Activated CD4-positive, alpha-beta T cell treated with anti-CD3 and anti-CD28 coated beads, Interleukin-2, amount 50 U/mL, for 16 hours (primary cell): Measurements from ENCODE around the gene SH3PXD2B.

ENCODE experiments used
- DNase-seq: peaks from one replicate; pipeline ENCODE4 v3.0.0-alpha.2; 2020

The SH3PXD2B gene

DNA sequence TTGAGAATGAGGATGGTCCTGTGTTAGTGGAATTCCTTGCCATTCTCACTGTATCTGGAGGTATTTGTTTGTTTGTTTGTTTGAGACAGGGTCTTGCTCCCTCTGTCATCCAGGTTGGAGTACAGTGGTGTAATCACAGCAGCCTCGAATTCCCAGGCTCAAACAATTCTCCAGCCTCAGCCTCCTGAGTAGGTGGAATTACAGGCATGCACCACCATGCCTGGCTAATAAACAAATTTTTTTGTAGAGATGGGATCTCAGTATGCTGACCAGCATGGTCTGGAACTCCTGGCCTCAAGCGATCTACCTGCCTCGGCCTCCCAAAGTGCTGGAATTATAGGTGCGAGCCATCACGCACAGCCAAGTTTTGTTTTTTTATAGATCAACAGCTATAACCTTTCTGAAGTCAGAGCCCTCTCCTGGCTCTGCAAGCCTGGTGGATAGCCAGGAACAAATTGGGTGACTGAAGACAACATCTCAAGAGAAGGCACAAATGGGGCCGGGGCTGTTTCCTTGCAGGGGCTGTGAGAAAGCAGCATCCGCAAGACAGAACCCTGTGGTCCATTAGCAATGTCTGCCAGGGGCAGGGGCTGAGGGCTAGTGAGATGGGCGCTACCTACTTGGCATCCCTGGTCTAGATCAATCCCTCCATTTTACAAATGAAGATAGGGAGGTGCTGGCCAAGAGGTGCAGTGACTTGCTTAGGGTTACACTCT, 18.8 kb downstream of the SH3PXD2B start:
- DNase-seq: no peak

DNA sequence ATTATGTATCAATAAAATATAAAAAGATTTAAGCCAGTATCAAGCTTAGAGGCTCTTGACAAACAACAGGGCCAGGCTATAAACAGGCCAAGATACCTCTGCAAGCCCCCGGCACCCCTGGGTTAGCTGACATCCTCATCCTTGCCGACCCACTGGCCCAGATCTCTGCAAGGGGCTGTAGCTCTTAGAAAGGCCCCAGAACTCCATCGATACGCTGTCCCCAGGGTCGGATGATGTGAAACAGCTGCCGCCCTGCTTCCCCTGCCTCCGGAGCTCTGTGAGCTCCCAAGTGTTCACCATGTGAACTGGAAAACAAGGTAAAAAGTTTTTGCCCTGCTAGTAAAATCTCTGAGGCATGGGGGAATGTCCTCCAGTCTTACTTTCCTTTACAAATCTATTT, 20.1 kb downstream of the SH3PXD2B start:
- DNase-seq: no peak

DNA sequence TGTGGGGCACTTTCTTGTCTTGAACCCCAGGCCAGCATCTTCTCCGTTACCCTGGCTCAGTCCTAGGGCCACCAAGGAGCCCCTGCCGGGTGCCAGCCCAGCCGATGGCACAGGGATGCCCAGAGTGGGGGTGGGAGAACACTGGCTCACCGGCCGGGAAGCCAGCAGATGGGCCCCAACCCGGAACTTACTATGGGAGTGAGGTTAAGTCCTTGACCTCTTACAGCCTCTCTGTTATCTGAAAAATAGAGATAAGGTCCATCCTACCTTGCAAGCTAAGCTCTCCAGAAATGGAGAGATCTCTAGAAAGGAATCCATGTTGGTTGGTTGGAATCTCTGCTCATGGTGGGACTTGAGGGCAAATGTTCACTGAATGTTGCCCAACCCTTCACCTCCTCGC, 20.8 kb downstream of the SH3PXD2B start:
- no peak for DNase-seq

DNA sequence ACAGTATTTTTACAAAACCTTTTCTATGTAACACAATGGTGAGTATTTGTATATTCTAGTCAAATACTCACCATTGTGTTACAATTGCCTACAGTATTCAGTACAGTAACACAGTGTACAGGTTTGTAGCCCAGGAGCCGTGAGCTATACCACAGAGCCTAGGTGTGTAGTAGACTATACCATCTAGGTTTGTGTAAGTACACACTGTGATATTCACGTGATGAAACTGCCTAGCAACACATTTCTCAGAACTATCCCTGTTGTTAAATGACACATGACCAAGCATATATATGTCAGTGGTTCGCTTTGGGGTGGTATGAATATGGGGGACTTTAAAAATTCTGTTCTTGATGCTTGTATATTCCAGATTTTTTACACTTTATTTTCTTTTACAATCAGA, 21.3 kb downstream of the SH3PXD2B start:
- no peak for DNase-seq

DNA sequence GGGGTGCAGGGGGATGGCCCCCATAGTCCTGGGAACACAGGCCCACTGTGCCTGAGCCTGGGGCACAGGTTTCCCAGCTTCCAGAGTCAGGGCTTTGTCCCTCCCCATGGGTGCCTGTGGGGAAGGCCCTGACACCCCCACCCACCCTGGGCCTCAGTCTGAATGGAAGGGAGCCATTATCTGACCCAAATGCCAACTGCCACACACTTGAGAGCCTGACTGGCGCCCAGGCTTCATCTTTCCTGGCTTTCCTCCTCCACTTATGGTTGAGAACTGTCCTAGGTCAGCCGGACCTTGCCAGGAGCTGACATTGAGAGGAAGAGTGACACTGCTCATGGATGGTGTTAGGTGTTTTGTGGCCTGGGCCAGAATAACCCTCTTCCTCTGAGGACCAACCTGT, 24.0 kb downstream of the SH3PXD2B start:
- DNase-seq: no peak

DNA sequence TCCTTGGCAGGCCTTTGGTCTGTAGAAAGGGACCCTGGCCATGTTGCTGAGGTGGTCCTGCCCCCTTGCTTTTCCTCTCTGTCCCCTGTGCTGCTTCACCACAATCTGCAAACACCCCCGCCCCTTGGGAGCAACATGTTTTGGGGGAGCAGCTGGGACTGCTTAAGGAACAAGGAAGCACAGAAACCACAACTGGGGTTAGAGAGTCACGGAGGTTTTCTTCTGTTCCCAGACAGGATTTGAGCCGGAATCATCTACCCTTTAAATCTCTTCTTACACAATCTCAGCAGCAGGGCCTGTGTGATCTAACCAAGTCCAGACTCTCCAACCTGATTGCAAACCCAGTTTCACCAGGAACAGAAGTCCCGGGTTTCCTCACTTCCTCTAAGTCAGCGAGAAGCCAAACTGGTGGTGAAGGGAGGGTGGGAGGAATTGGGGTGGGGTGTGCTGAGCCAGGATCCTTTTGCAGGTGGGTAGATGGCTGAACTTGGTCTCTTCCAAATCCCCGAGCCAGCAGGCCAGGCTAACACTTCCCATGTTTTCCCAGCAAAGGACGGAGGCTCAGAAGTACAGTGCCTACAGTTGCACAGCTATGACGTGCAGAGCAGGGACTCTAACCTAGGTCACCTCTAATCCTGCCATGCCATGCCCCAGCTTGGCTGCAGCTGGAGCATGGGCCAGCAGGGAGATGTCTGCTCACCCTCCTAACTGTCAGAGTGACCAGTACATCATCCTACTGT, 25.0 kb downstream of the SH3PXD2B start:
- no peak for DNase-seq

DNA sequence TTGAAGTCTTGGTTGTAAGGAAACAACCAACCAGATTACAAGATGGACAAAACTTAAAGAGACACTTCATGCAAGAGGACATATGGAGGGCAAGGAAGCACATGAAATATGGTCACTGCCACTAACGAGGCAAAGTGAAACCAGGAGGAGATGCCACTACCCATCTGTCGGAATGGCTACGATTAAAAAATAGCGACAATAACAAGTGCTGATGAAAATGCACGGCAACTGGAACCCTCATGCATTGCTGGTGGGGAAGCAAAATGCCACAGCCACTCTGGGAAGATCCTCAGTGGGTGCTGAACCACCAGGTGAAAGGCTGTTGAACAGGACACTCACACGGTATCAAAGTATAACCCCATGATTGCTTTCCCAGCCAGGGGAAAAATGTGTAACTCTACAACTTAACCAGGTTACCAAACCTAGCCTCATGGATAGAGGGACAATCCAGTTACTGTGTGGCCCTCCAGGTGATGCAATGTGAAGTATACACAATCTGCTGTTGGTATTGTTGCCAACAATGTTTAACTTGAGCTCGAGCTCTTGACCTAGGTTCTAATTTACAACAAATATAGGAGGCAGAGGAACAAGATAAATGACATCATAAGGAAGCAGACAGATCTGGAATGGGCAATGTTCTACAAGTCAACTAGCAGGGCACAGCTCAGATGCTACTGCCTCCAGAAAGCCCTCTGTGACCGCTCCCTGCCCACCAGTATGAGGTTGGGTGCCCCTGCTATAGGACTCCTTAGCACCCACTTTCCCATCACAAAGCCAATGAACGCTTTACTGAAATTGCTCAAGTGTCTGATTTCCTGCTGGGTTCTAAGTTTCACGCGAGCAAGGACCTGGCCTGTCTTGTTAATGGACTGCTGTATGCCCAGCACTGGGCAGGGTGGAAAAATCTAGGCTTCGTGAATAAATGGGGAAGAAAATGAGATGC, 25.8 kb downstream of the SH3PXD2B start:
- DNase-seq: no peak

DNA sequence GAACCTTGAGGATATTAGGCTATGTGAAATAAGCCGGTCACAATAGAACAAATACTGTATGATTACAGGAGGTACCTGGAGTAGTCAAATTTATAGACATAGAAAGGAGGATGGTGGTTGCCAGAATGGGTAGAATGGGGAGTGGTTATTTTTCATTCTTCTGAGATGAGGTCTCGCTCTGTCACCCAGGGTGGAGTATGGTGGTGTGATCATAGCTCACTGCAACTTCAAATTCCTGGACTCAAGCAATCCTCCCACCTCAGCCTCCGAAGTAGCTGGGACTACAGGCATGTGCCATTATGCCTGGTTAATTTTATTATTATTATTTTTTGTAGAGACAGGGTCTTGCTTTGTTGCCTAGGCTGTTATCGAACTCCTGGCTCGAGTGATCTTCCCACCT, 27.1 kb downstream of the SH3PXD2B start:
- DNase-seq: no peak

DNA sequence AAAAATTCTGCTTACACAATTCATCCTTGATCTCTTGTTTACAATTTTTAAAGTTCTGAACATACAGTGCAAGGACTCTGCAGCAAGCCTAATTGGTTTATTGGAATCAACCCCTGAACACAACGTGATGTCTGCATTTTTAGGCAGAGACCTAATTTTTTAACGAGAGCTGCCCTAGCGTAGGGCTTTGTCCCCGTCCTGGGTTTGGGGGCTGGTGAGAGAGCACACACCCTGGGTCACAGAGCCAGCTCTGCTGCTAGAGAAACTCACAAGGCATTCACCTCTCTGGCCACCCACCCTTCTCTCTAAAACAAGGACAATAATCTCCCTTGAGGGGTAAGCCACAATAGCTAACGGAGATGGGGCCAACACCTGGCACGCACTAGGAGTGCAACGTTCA, 28.2 kb downstream of the SH3PXD2B start:
- no peak for DNase-seq

DNA sequence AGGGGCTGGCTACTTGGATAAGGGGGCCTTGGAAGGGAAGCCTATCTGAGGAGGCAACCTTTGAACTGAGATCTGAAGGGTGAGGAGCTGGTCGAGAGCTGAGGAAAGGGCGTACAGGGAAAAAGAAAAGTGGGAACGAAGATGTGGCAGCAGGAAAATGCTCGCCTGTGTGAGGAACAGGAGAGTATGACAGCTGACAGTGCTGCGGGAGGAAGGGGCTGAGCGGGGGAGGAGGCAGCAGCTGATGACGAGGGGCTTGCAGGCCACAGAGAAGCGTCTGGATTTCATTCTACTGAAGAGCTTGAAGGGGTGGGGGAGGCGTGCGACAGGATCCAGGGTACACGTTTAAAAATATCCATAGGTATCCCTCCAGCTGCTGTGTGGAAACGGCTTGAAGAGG, 28.9 kb downstream of the SH3PXD2B start:
- no peak for DNase-seq

DNA sequence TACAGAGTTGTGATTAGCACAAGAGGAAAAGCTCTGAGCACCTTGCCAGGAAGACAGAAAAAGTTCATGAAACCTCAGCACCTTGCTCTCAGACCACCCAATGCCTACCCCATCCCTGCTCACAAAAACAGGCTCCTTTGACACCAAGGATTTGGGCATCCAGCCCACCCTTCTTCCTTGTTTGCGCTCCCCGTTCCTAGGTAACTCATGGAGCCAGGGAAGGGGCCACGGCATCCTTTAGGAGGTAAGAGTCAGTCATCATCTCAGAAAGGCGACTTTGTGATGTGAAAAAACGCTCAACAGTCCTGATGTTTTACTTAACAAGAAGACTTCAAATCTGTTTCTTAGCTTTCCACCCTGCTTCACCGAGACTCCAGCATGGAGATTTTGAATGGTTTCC, 29.5 kb downstream of the SH3PXD2B start:
- no peak for DNase-seq

DNA sequence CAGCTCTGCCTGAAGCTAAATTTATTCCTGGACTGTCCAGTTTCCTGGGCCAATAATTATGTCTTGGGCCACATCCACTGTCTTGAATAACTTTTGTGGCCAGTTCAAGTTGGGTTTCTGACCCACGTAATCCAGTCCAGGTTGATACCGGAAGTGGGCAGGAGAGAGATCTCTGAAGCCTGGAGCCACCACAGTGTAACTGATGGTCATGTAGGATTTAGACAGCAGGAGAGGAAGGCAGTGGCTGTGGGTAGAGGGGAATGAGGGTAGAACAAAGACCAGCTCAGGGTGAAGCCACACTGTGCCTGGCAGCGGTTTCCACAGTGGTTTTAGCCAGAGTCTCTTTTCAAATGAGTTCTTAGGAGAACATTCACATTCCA, 30.2 kb downstream of the SH3PXD2B start:
- no peak for DNase-seq

DNA sequence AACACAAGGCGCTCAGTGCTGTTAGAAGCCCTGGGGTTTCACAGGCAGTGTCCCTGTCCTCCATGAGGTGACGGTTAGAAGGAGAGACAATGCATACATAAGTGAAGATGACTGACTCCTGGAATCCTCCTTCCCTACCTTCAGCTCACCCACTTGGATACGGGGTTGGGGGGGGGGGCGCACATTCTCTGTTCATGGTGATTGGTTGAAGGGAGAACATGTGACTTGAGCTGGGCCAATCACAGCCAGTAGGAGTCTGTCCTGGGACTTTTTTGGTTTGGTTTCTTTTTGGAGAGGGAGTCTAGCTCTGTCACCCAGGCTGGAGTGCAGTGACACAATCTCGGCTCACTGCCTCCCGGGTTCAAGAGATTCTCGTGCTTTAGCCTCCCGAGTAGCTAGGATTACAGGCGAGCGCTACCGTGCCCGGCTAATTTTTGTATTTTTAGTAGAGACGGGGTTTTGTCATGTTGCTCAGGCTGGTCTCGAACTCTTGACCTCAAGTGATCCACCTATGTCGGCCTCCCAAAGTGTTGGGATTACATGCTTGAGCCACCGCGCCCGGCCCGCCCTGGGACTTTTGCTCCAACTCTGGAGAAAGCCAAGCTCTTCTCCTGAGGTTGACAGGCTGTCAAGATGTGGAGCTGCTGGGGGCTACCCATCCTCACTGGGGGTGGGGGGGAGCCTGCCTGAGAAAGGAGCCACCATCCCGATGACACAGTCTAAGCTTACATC, 30.8 kb downstream of the SH3PXD2B start:
- DNase-seq: no peak

DNA sequence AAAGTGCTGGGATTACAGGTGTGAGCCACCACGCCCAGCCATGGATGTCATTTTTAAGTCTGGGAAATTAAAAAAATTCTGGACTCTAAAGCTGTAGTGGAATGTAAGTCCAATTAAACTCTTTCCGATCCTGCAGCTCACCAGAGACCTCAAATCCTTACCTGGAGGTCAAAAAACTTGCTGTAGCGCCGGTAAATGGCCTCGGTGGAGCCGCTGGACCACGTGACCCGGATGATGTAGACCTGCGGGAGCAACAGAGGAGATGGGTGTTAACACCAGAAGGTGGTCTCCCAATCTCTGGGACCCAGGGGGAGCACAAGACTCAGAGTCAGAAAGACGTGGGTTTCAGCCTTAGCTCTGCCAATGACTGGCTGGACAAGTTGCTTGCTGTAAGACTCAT, 32.1 kb downstream of the SH3PXD2B start:
- no peak for DNase-seq

DNA sequence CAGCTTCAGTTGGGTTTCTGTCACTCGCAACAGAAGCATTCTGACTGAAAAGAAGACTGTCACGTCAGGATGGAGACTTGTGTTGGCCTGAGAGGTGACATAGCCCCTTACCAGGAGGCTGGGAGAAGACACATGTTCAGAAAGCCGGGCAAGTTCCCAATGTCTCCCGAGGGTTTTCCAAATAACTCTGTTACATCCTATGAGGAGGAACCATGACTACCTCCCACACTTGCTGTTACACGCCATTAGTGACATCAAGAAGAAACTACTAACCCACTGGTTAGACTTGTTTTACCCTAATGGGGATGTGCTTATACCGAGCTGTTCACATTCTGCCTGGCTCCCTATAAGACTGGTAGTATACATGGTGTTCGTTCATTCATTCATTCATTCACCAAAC, 33.3 kb downstream of the SH3PXD2B start:
- DNase-seq: no peak

DNA sequence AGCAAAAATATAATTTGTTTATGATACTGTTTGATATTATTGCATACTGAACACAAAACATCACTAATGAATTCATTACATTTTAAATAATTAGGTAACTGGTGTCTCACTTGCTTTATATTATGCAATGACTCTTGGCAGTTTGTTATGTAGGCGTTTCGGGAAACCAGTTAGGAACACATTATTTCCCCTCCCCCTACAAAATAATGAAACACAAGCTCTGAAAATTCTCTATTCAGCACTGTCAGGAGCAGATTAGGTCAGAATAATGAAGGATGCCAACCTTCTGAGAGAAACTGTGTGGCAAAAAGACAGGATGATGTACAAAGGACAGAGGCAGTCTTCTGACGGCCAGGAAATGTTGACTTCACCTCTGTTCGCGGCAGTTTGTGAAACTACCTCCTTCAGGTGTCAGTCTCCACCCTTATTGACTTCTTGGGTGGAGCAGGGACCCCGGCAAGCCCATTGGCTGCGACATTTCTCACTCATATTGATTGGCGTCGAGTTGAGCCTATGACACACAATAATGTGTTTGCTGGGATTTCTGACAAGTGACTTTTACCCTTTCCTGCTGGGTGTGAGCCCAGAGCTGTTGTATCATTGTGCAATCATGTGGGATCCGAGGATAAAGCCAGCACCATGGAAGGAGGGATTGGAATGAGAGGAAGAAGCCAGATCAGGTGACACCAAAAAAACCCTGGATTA, 33.9 kb downstream of the SH3PXD2B start:
- peak; percentile 55 for DNase-seq

DNA sequence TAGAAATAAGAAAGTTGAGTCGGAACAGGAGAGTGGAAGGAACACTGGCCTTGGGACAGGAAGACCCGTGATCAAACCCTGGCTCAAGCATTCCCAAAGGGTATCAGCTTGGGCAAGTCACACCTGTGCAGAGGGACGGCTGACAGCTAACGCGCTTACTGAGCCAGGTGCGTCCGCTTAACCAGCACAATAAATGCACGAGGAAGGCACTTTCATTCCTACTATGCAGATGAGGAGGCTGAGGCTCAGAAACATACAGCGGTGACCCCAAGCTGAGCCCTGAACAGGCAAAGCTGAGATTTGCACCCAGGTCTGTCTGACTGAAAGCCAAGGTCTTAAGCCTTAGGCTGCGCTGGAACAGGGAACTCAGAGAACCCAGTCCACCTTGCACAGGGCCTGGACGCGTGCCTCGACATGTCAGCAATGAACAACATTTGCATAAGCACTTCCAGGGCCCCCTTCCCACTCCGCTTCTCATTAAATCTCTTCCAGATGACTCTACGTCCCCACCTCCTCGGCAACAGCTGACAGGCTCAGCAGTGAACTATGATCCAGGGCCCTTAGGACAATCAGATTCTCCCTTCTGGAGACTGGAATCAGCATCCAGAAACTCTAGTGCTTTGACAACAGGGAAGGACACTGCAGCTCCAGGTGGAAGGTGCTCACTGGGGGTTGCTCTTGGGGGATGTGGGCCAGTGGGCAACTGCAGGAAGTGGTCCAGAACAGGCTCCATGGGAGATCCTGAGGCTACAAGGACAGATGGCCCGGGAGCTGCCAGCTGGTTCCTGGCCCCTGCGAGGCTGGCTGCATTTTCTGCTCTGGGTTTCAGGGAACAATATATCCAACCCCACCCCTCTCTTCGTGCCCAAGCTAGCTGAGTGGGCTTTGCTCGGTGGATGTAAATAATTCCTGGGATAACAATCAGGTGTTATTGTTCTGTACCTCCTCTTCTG, 35.2 kb downstream of the SH3PXD2B start:
- no peak for DNase-seq

DNA sequence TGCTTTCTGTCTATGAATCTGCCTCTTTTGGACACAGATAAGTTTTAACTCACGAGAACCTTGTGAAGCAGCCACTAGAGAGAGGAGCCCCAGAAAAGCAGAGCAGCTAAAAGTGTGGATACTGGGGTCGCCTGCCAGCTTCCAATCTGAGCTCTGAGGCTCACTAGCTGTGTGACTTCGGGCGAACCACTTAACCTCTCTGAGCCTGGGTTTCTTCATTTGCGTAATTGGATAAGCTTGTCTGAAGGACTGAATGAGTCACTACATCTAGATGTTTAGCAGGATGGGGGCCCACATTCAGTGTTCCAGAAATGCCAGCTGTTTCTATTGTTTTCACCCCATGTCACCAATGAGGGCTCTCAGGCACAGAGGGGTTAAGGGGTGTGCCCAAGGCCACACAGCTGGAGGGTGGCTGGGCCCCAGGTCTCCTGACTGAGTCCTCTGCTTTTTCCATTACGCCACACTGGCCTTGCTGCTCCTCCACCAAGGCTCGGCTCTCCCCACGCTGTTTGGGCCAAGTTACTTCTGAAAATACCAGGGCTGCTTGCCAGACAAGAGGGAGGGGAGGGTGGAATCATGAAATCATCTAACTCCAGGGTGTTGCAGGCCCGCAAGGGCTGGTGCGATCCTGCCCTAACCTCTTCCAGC, 36.2 kb downstream of the SH3PXD2B start:
- no peak for DNase-seq

DNA sequence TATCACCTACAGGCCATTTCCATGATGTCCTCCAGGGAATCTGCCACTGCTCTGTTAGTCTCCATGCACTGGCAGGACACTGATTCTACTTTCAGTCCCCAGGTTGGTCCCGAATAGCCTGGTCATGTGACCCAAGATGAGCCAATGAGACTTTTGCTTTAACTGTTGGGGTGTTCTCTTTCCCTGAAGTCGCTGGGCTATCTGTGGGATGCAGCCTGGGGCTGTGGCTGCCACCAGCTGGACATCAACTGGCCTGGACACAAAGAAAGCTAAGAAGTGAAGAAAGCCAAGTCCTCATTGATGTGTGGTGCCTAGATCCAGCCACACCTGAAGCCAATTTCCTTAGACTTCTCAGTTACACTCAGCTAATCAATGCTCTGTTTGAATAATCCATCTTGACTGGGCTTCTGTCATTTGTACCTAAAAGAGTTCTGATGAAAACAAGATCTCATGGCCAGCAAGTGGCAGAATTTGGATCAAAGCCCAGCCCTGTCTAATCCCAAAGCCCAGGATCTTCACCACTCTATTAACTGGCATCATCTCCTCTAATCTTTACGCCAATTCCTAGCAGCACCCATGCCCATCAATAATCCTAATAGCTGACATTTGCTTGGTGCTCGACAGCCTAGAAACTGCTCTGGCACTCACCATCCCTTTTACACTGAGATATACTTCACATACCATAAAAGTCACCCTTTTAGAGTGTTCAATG, 37.0 kb downstream of the SH3PXD2B start:
- DNase-seq: no peak
